H1 (cell line): Measurements from ENCODE around the gene LIN28A. TPM values are rescaled to one million over a fixed set of nuclear protein-coding genes. Genes with fewer than 3 reads are reported as not detected.

Source experiments
- CTCF ChIA-PET: fragments of 300-600 bp; sonication (Branson Sonifier 250); formaldehyde crosslinking; loops from one replicate; lab custom pipeline; 2021; ENCODE audit not compliant: partially characterized antibody; lab: Charles Lee
- POLR2A ChIA-PET: fragments of 300-600 bp; sonication (Branson Sonifier 250); formaldehyde crosslinking; loops from one replicate; lab custom pipeline; 2021; ENCODE audit warnings: inconsistent platforms; ENCODE audit not compliant: partially characterized antibody; lab: Charles Lee
- DNase-seq, 2 experiments: peaks; one replicate each; pipeline versions ENCODE4 v3.0.0 to v3.0.0-alpha.2; 2010 to 2022; ENCODE audit warnings: low spot score in 2 of 2, low read depth in 1 of 2, mixed read lengths in 1 of 2
- FAIRE-seq: peaks from 2 replicates; lab custom pipeline; 2011; peaks lifted over from hg19 to GRCh38; lab: Jason Lieb, UNC
- H2AFZ ChIP-seq: 2 replicates; pipeline ENCODE4 v1.8.1; 2012; ENCODE audit warnings: low read length, inconsistent platforms
- H2AK5ac ChIP-seq: 2 replicates; pipeline ENCODE4 v1.6.1; 2013; ENCODE audit warnings: low read depth, low read length
- H2BK120ac ChIP-seq: replicated peaks from 2 replicates; pipeline ENCODE3; 2013; ENCODE audit warnings: low read depth, low read length, inconsistent platforms
- H2BK12ac ChIP-seq: 2 replicates; pipeline ENCODE4 v1.6.1; 2013; ENCODE audit warnings: low read depth, low read length
- H2BK15ac ChIP-seq: 2 replicates; pipeline ENCODE4 v1.6.1; 2013; ENCODE audit warnings: low read length
- H2BK20ac ChIP-seq: 2 replicates; pipeline ENCODE4 v1.6.1; 2013; ENCODE audit warnings: low read length
- H2BK5ac ChIP-seq: 2 replicates; pipeline ENCODE4 v1.6.1; 2013; ENCODE audit warnings: low read depth, low read length
- H3K14ac ChIP-seq: 2 replicates; pipeline ENCODE4 v1.6.1; 2013; ENCODE audit warnings: inconsistent platforms; ENCODE audit not compliant: insufficient read length
- H3K18ac ChIP-seq: 2 replicates; pipeline ENCODE4 v1.6.1; 2013; ENCODE audit warnings: low read length; ENCODE audit errors: extremely low read depth
- H3K23ac ChIP-seq: 2 replicates; pipeline ENCODE4 v1.6.1; 2013; ENCODE audit warnings: inconsistent platforms; ENCODE audit not compliant: insufficient read length
- H3K23me2 ChIP-seq: 2 replicates; pipeline ENCODE4 v1.6.1; 2013; ENCODE audit warnings: low read depth, low read length
- H3K27ac ChIP-seq: 2 replicates; pipeline ENCODE4 v1.6.1; 2011; ENCODE audit warnings: low read depth, low read length, inconsistent platforms
- H3K27me3 ChIP-seq, 4 experiments: replicated peaks in 1 of 4; 1 replicate in 1 of 4; 2 replicates in 3 of 4; pipeline versions ENCODE4 v1.6.1 to v1.8.1; 2011 to 2013; ENCODE audit warnings: low read length in 3 of 4, mild to moderate bottlenecking in 3 of 4, inconsistent platforms in 2 of 4, mixed read lengths in 2 of 4, moderate library complexity in 1 of 4; ENCODE audit not compliant: control insufficient read depth in 3 of 4, insufficient read depth in 3 of 4; ENCODE audit errors: extremely low read depth in 1 of 4
- H3K36me3 ChIP-seq, 4 experiments: 2 replicates each; pipeline versions ENCODE4 v1.6.1 to v1.8.1; 2011 to 2013; ENCODE audit warnings: mild to moderate bottlenecking in 4 of 4, low read length in 3 of 4, moderate library complexity in 2 of 4, control low read depth in 1 of 4, inconsistent platforms in 1 of 4; ENCODE audit not compliant: insufficient read depth in 4 of 4, control insufficient read depth in 2 of 4
- H3K4ac ChIP-seq: replicated peaks from 2 replicates; pipeline ENCODE3; 2013; ENCODE audit warnings: low read length, low read depth, mixed read lengths, inconsistent platforms; ENCODE audit not compliant: insufficient read length
- H3K4me1 ChIP-seq, 4 experiments: replicated peaks in 1 of 4; 1 replicate in 1 of 4; 2 replicates in 3 of 4; pipeline versions ENCODE4 v1.6.1 to v1.8.1; 2011 to 2013; ENCODE audit warnings: low read length in 3 of 4, inconsistent platforms in 2 of 4, mixed read lengths in 1 of 4; ENCODE audit not compliant: insufficient read depth in 4 of 4, control insufficient read depth in 3 of 4
- H3K4me2 ChIP-seq, 2 experiments: 2 replicates each; pipeline versions ENCODE4 v1.6.1 to v1.8.1; 2011 to 2013; ENCODE audit warnings: low read depth in 2 of 2, low read length in 2 of 2, control low read depth in 1 of 2, inconsistent platforms in 1 of 2, mild to moderate bottlenecking in 1 of 2; ENCODE audit not compliant: insufficient read depth in 1 of 2
- H3K4me3 ChIP-seq, 4 experiments: fragments of 200-600, 300-600 bp in 1 of 4; sonication (generic), shearing (Covaris generic), sonication (Bioruptor Twin) in 1 of 4; 2 replicates each; pipeline versions ENCODE4 v1.5.1 to v1.8.1; 2011 to 2016; ENCODE audit warnings: low read length in 4 of 4, low read depth in 3 of 4, control low read depth in 2 of 4, inconsistent platforms in 2 of 4, mild to moderate bottlenecking in 2 of 4, mixed read lengths in 1 of 4, moderate library complexity in 1 of 4; ENCODE audit not compliant: insufficient read depth in 2 of 4; ENCODE audit errors: extremely low read depth in 1 of 4
- H3K56ac ChIP-seq: replicated peaks from 2 replicates; pipeline ENCODE3; 2013; ENCODE audit warnings: low read depth, mild to moderate bottlenecking, mixed read lengths, low read length, inconsistent platforms; ENCODE audit not compliant: insufficient read length
- H3K79me1 ChIP-seq: 2 replicates; pipeline ENCODE4 v1.6.1; 2013; ENCODE audit warnings: low read depth, low read length, control low read depth
- H3K79me2 ChIP-seq, 2 experiments: 2 replicates each; pipeline versions ENCODE4 v1.6.1 to v1.8.1; 2012 to 2013; ENCODE audit warnings: low read length in 2 of 2, mild to moderate bottlenecking in 2 of 2, inconsistent platforms in 1 of 2; ENCODE audit not compliant: insufficient read depth in 2 of 2, control insufficient read depth in 1 of 2
- H3K9ac ChIP-seq, 4 experiments: replicated peaks in 1 of 4; 1 replicate in 1 of 4; 2 replicates in 3 of 4; pipeline versions ENCODE4 v1.6.1 to v1.8.1; 2011 to 2013; ENCODE audit warnings: low read depth in 3 of 4, low read length in 3 of 4, control low read depth in 2 of 4, mild to moderate bottlenecking in 2 of 4, moderate library complexity in 2 of 4, inconsistent platforms in 1 of 4; ENCODE audit errors: extremely low read depth in 1 of 4
- H3K9me3 ChIP-seq, 2 experiments: 2 replicates each; pipeline versions ENCODE4 v1.6.1 to v1.8.1; 2012 to 2013; ENCODE audit warnings: mild to moderate bottlenecking in 2 of 2, moderate library complexity in 2 of 2, control low read depth in 1 of 2, inconsistent platforms in 1 of 2, low read depth in 1 of 2, low read length in 1 of 2, mixed read lengths in 1 of 2; ENCODE audit not compliant: insufficient read depth in 2 of 2
- H4K20me1 ChIP-seq, 2 experiments: replicated peaks in 1 of 2; 2 replicates each; pipeline versions ENCODE3 to v1.8.1; 2011 to 2013; ENCODE audit warnings: inconsistent platforms in 2 of 2, low read length in 2 of 2, mild to moderate bottlenecking in 1 of 2; ENCODE audit not compliant: insufficient read depth in 2 of 2, control insufficient read depth in 1 of 2
- H4K5ac ChIP-seq: 2 replicates; pipeline ENCODE4 v1.6.1; 2013; ENCODE audit warnings: low read length, low read depth, mixed read lengths, inconsistent platforms; ENCODE audit not compliant: insufficient read length
- H4K8ac ChIP-seq: 2 replicates; pipeline ENCODE4 v1.8.0; 2013; ENCODE audit warnings: mild to moderate bottlenecking, moderate library complexity, low read length, inconsistent platforms; ENCODE audit not compliant: insufficient read depth; ENCODE audit errors: extremely low read depth
- H4K91ac ChIP-seq: replicated peaks from 2 replicates; pipeline ENCODE3; 2013; ENCODE audit warnings: low read length, mixed read lengths, inconsistent platforms; ENCODE audit not compliant: insufficient read length
- BCL11A ChIP-seq, 2 experiments: IDR thresholded peaks; one replicate each; pipeline ENCODE4 v1.6.1; 2011; ENCODE audit warnings: low read depth in 2 of 2, low read length in 2 of 2, mild to moderate bottlenecking in 2 of 2
- CREB1 ChIP-seq: IDR thresholded peaks from 2 replicates; pipeline ENCODE4 v1.6.1; 2012; ENCODE audit warnings: inconsistent platforms
- GABPA ChIP-seq: IDR thresholded peaks from 2 replicates; pipeline ENCODE4 v1.6.1; 2011; ENCODE audit warnings: mild to moderate bottlenecking, low read length, moderate library complexity, borderline replicate concordance; ENCODE audit not compliant: insufficient read depth
- POLR2AphosphoS5 ChIP-seq: IDR thresholded peaks from 2 replicates; pipeline ENCODE4 v1.6.1; 2011; ENCODE audit warnings: low read depth, low read length
- RXRA ChIP-seq: IDR thresholded peaks from 2 replicates; pipeline ENCODE4 v1.6.1; 2011; ENCODE audit warnings: low read depth, mild to moderate bottlenecking, low read length, moderate library complexity; ENCODE audit not compliant: insufficient read depth
- SIX5 ChIP-seq: IDR thresholded peaks from 2 replicates; pipeline ENCODE4 v1.6.1; 2011; ENCODE audit warnings: mild to moderate bottlenecking, low read depth, low read length
- SRF ChIP-seq: IDR thresholded peaks from 2 replicates; pipeline ENCODE4 v1.6.1; 2011; ENCODE audit warnings: mild to moderate bottlenecking, low read depth, low read length, moderate library complexity
- TBP ChIP-seq: IDR thresholded peaks from 2 replicates; pipeline ENCODE4 v1.6.1; 2011; ENCODE audit warnings: low read depth, low read length, improper control_type of control experiment
- ZNF274 ChIP-seq: IDR thresholded peaks from 2 replicates; pipeline ENCODE4 v1.7.0; 2012; ENCODE audit warnings: low read length, borderline replicate concordance; ENCODE audit errors: extremely low read depth
- WGBS, 2 experiments: shearing (Covaris generic) in 1 of 2; methylation state at CpG; one replicate each; pipeline versions ENCODE4 v1.1.6 to v1.1.7; 2013 to 2015; ENCODE audit warnings: low lambda C conversion rate in 2 of 2, mixed read lengths in 2 of 2, inconsistent platforms in 1 of 2, low coverage in 1 of 2, missing lambda C conversion rate in 1 of 2; ENCODE audit not compliant: insufficient replicate concordance in 2 of 2, insufficient coverage in 1 of 2, insufficient read length in 1 of 2; ENCODE audit errors: extremely low coverage in 1 of 2, missing lambda C conversion rate in 1 of 2; 5-methylcytosine and 5-hydroxymethylcytosine counted together
- polyA plus RNA-seq, 7 experiments: library from polyadenylated mRNA; depleted of rRNA in 3 of 7; stranded (reverse) in 5 of 7; unstranded in 2 of 7; fragments of >200 nt in 5 of 7; fragments of 200-250 nt in 2 of 7; gene quantifications; 1 replicate in 5 of 7; 2 replicates in 1 of 7; 4 replicates in 1 of 7; pipeline versions ENCODE4 v1.2.1 to v1.2.3, GENCODE V29; 2011 to 2013; ENCODE audit warnings: missing spikeins in 2 of 7, mixed read lengths in 2 of 7
- total RNA-seq: library from RNA; stranded (reverse); fragmentation: NEBNext Ultra II Directional; extraction: Animal tissue kit (Norgen Biotek cat#: 25700); gene quantifications from 2 replicates; pipeline ENCODE4 v1.2.1, GENCODE V29; 2021
- TF ChIP-seq, protein P1 (sequence below), 3 experiments: IDR thresholded peaks; 1 replicate in 2 of 3; 2 replicates in 1 of 3; pipeline versions ENCODE4 v1.5.1 to v1.6.1; 2011; ENCODE audit warnings: low read length in 3 of 3, mild to moderate bottlenecking in 3 of 3, inconsistent platforms in 2 of 3, low read depth in 1 of 3, moderate library complexity in 1 of 3; ENCODE audit not compliant: insufficient read depth in 1 of 3; ENCODE audit errors: control extremely low read depth in 1 of 3
- TF ChIP-seq, protein P2 (sequence below): IDR thresholded peaks from 2 replicates; pipeline ENCODE4 v1.6.1; 2012; ENCODE audit warnings: inconsistent platforms

LIN28A gene
- total and polyA plus RNA-seq, 2 of the 8 experiments (the other 6 are each of a cell fraction or from before 2014, with no cell fraction given): 403 to 1,486 TPM

DNA sequence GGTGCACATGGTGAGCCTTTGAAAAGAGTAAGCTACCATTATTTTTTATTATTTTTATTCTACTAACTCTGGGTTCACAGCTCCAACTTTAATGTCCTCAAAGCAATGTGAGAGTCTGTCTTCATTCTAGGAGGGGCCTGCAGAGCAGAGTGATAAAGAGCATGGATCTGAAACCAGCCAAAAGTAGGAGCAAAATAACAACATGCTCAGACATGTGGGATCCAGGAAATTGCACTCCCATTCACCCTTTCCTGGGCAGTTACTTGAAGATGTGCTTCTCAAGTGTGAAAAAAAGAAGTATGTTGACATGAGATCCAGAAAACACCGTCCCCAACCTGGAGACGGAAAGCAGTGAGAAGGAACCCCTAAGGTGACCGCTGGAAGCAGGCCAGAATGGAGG is 8.7 kb upstream of the LIN28A start:
- Histone ChIP-seq H3K79me1 (no peaks in the 10 kb centered on the region), H3K23me2 (no peaks in the 10 kb centered on the region; the same call in 1 of the 2 replicates), H3K14ac (no peak overlapping the region), H3K4me2 (no peak overlapping the region), H2BK5ac (no peak overlapping the region), H2AFZ (0 out of 2 replicates have a peak overlapping the region, but pooled peaks have one; percentile 44), H2BK120ac (no peak overlapping the region), H3K4ac (no peak overlapping the region), H2BK20ac (no peak overlapping the region), H3K18ac (no peak overlapping the region), H3K23ac (no peak overlapping the region), H4K20me1 (no peaks in the 10 kb centered on the region), H4K8ac (no peak overlapping the region), H3K9me3 (no peaks in the 10 kb centered on the region), H3K9ac (no peak overlapping the region), H3K79me2 (no peaks in the 10 kb centered on the region), H2BK12ac (no peak overlapping the region), H4K91ac (no peak overlapping the region), H3K56ac (no peak overlapping the region), H2AK5ac (no peak overlapping the region), H3K36me3 (no peaks in the 10 kb centered on the region), H2BK15ac (no peak overlapping the region), H3K27me3 (no peaks in the 10 kb centered on the region), H4K5ac (no peak overlapping the region), H3K4me3 (no peak overlapping the region), H3K27ac (no peak overlapping the region), H3K4me1 (no peaks in the 10 kb centered on the region)
- DNase-seq: no peak
- ChIA-PET POLR2A (interaction anchor here (0.6 to 15.3 kb wide), 3 partner anchors 9 to 424 kb away, joined by 4 to 166 read pairs (median 95); partner anchors contain the start of gene LIN28A), CTCF (interaction anchor here (0.8 to 2.1 kb wide), 6 partner anchors 9 to 167 kb away, joined by 3 to 7 read pairs (median 5); partner anchors contain the start of genes CEP85 and LIN28A)
- TF ChIP-seq BCL11A (IDR thresholded peaks at IDR 0.05; ENCODE audit: low read depth in 2 of 2, low read length in 2 of 2) (no peak), SRF (no peak), TBP (no peak), POLR2AphosphoS5 (no peak), SIX5 (no peak), RXRA (no peak), CREB1 (no peak), GABPA (no peak), ZNF274 (no peak)
- TF ChIP-seq, protein P1, sequence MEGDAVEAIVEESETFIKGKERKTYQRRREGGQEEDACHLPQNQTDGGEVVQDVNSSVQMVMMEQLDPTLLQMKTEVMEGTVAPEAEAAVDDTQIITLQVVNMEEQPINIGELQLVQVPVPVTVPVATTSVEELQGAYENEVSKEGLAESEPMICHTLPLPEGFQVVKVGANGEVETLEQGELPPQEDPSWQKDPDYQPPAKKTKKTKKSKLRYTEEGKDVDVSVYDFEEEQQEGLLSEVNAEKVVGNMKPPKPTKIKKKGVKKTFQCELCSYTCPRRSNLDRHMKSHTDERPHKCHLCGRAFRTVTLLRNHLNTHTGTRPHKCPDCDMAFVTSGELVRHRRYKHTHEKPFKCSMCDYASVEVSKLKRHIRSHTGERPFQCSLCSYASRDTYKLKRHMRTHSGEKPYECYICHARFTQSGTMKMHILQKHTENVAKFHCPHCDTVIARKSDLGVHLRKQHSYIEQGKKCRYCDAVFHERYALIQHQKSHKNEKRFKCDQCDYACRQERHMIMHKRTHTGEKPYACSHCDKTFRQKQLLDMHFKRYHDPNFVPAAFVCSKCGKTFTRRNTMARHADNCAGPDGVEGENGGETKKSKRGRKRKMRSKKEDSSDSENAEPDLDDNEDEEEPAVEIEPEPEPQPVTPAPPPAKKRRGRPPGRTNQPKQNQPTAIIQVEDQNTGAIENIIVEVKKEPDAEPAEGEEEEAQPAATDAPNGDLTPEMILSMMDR (IDR thresholded peaks at IDR 0.05; ENCODE audit: control extremely low read depth in 1 of 3, insufficient read depth in 1 of 3, low read depth in 1 of 3, low read length in 3 of 3): no peak
- TF ChIP-seq, protein P2, sequence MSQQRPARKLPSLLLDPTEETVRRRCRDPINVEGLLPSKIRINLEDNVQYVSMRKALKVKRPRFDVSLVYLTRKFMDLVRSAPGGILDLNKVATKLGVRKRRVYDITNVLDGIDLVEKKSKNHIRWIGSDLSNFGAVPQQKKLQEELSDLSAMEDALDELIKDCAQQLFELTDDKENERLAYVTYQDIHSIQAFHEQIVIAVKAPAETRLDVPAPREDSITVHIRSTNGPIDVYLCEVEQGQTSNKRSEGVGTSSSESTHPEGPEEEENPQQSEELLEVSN: no peak
- FAIRE-seq: no peak
- WGBS, 2 experiments: 91% methylated on average over 3 of the region's 3 CpGs; no CpG with 5 or more reads in 1 of the 2 experiments
